ENCODE results near the gene ARHGEF9. TPM values are rescaled to one million over a fixed set of nuclear protein-coding genes. Genes with fewer than 3 reads are reported as not detected.

ARHGEF9 gene
- total RNA-seq, 1 experiment from 2014 or later: 7.5 TPM

Small RNA genes lying within 50 kb of the gene (small RNA-seq; reads per million reads assigned to genes)
- 0 to 2.0 reads per million in 2 experiments for gene MIR1468
